ENCODE measurements around the gene ADAMTS12.

DNA sequence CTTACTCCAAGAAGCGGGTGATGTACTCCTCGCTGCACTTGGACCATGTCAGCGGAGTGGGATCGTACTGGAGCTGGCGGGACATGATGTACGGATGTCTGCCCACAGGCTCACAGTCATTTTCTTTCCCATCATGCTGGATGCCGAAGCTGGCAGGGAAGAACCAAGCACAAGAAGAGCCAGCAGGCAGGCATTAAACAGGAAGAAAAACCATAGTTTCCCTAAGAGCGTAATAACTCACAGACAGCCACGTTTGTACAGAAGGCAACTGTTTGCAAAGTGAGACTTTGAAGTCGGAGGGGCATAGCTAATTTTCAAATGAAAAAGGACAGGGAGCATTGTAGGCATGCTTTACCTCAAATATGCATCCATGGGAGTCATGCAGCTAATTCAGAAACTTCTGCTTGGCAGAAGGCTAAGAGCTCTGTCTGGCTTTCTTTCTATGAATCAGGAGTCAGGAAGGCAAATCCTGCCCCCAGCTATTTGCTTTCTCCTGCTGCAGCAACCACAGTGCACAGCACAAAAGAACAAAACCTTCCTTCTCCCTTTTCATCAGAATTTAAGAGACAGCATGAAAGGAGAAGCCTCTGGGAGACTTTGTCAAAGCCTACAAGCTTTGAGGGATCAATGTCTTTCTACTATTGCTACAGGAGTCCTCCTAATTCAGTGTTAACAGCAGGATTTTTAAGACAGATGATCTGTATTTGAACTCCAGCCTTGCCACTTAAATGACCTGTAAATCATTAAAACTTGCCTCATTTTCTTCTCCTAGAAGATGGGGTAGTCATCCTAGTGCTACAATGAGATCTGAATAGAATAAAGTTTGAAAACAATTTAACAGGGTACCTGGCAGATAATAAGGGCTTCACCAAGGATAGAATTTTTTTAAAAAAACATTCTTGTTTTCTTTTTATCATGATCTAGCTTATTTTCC, 242.0 kb downstream of the ADAMTS12 start:
- TF ChIP-seq NRF1 (IDR thresholded peaks at IDR 0.05; ENCODE audit: low read depth, low read length) = no peak
- TF ChIP-seq POLR2AphosphoS5 (IDR thresholded peaks at IDR 0.05; ENCODE audit: low read depth, low read length) = no peak
- no peak for TF ChIP-seq RAD21 (IDR thresholded peaks at IDR 0.05 in 1 of 2, conservative IDR thresholded peaks at IDR 0.05 in 1 of 2; ENCODE audit: low read depth in 2 of 2, low read length in 2 of 2)

Measured in H1 (cell line).